ENCODE data around the gene PRR20G. TPM values are rescaled to one million over a fixed set of nuclear protein-coding genes. Genes with fewer than 3 reads are reported as not detected.

PRR20G gene
- total and polyA plus RNA-seq, 2 of the 4 experiments (the other 2 are of a cell fraction) = not detected

- Histone ChIP-seq H3K23ac (ENCODE audit: low read depth, low read length) (no peak overlapping the region), H4K5ac (ENCODE audit: low read depth, low read length) (no peak overlapping the region), H2AK9ac (replicated peaks; ENCODE audit: low read depth, low read length, poor library complexity) (no peak overlapping the region), H2BK15ac (ENCODE audit: low read depth, low read length) (no peak overlapping the region), H3K4ac (ENCODE audit: low read depth, low read length) (no peak overlapping the region), H3K4me1 (ENCODE audit: control insufficient read depth, insufficient read depth, low read length) (no peaks in the 10 kb centered on the region), H2BK5ac (ENCODE audit: low read depth, low read length, poor library complexity, severe bottlenecking) (no peak overlapping the region), H3K9ac (ENCODE audit: low read depth, low read length) (no peak overlapping the region), H3K9me1 (ENCODE audit: insufficient read depth, low read length) (no peaks in the 10 kb centered on the region), H3K9me3 (ENCODE audit: control insufficient read depth, insufficient read depth, low read length) (peaks cover 1% of the 10 kb centered on the region; the same call in 1 of the 2 replicates), H3K4me3 (ENCODE audit: insufficient read depth, low read depth, low read length) (no peak overlapping the region), H4K91ac (ENCODE audit: insufficient read depth, low read depth, low read length) (no peak overlapping the region), H3K79me1 (ENCODE audit: low read depth in 1 of 2, low read length in 2 of 2) (no peaks in the 10 kb centered on the region), H4K8ac (ENCODE audit: low read depth in 2 of 2, low read length in 2 of 2) (no peak overlapping the region), H3K18ac (ENCODE audit: low read depth, low read length) (no peak overlapping the region), H3K36me3 (ENCODE audit: control insufficient read depth, insufficient read depth, low read length) (no peaks in the 10 kb centered on the region), H3K14ac (replicated peaks; ENCODE audit: low read depth, low read length) (no peak overlapping the region), H2AK5ac (ENCODE audit: low read depth, low read length) (no peak overlapping the region), H4K20me1 (ENCODE audit: insufficient read depth, low read length) (no peaks in the 10 kb centered on the region), H2BK20ac (ENCODE audit: low read depth, low read length) (no peak overlapping the region), H2BK120ac (ENCODE audit: low read depth, low read length) (no peak overlapping the region), H3K56ac (ENCODE audit: extremely low read depth, insufficient read depth, low read length) (no peak overlapping the region), H3K4me2 (ENCODE audit: low read depth, low read length) (no peak overlapping the region), H3K27ac (ENCODE audit: insufficient read depth, low read length) (no peak overlapping the region), H3K27me3 (ENCODE audit: control insufficient read depth, insufficient read depth, low read length) (no peaks in the 10 kb centered on the region), H2AFZ (replicated peaks; ENCODE audit: low read length, poor library complexity) (no peak overlapping the region)
- in situ Hi-C loops (cut with MboI; ENCODE audit: low sequenced_read_pairs) = no loop called here
- CTCF ChIA-PET = no interaction called here
- no peak for ATAC-seq (ENCODE audit: low read depth)
- dilution Hi-C loops (cut with HindIII; ENCODE audit: low sequenced_read_pairs, unreplicated experiment) = no loop called here
- no TSS peak for BruUV-seq (replicated peaks)
- POLR2A ChIA-PET (ENCODE audit: unreplicated experiment) = no interaction called here
- no peak for DNase-seq
- no peak for TF ChIP-seq FOS (IDR thresholded peaks at IDR 0.05; ENCODE audit: low read depth, low read length)
- TF ChIP-seq BHLHE40 (IDR thresholded peaks at IDR 0.05; ENCODE audit: low read depth, low read length) = no peak
- intact Hi-C loops (cut with micrococcal nuclease) = no loop called here
- WGBS, 2 experiments (ENCODE audit: extremely low coverage in 2 of 2, insufficient read length in 1 of 2) = no CpG with 5 or more reads among the region's 1 CpG
Observed at GRCh38 chr3:127250032-127250431, 37.8 kb downstream of the PRR20G start.

Data from IMR-90 (cell line).